ENCODE data around the gene VWA8.
"Not testable (repeated sequence)": the region's sequence is repeated elsewhere in the genome, so short reads cannot be mapped to it uniquely, and the experiment has no call there.

VWA8 gene

DNA sequence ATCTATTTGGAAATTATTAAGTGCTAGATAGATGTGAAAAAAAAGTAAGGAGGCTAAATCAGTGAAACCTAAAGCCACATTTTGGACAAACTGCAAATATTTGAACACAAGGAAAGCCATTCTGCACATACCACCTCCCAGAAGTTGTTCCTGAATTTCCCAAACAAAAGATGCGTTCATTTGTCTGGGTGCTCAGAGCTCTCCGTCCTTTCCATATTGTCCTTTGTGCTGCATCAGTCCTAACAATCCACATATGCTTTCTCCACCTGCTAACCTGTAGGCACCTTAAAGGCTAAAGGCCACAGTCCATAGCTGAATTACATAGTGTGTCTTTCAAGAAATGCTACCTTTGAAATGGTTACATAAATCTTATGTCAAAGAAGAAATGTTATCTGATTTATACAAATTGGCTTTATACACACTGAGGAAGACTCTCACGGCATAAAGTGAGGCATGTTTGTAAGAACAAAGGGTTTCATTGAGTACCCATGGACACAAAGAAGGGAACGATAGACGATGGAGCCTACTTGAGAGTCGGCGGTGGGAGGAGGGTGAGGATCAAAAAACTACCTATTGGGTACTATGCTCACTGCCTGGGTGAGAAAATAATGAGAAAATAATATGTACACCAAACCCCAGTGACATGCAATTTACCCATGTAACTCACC, 321.5 kb downstream of the VWA8 start:
- DNase-seq: no peak

GRCh38 chr13:41637586-41637985, 323.3 kb downstream of the VWA8 start:
- no peak for DNase-seq

DNA sequence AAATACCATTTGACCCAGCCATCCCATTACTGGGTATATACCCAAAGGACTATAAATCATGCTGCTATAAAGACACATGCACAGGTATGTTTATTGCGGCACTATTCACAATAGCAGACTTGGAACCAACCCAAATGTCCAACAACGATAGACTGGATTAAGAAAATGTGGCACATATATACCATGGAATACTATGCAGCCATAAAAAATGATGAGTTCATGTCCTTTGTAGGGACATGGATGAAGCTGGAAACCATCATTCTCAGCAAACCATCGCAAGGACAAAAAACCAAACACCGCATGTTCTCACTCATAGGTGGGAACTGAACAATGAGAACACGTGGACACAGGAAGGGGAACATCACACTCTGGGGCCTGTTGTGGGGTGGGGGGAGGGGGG, 323.9 kb downstream of the VWA8 start:
- not testable (repeated sequence) for DNase-seq

- not testable (repeated sequence) for DNase-seq
Measured at GRCh38 chr13:41636590-41636989, 324.3 kb downstream of the VWA8 start.

- no peak for DNase-seq
Measured at GRCh38 chr13:41634407-41634806, 326.5 kb downstream of the VWA8 start.

DNA sequence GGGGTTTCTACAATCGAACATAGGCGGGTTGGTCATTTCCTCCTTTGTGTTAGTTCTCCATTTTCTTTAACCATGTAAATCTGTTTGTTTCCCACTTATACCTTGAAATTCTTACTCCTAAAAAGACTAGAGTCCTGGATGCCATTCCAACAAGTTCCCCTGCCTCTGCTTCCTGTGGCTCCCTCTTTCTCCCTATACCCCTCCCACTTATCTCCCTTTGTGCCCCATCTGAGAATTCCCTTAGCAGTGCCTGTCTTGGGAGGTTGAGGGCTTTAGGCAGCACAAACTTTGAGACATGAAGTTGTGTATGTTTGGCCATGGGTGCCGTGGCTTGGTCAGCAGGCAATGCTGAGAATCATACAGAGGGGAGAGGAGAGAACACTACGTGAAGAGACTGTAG, 327.1 kb downstream of the VWA8 start:
- DNase-seq: no peak

DNA sequence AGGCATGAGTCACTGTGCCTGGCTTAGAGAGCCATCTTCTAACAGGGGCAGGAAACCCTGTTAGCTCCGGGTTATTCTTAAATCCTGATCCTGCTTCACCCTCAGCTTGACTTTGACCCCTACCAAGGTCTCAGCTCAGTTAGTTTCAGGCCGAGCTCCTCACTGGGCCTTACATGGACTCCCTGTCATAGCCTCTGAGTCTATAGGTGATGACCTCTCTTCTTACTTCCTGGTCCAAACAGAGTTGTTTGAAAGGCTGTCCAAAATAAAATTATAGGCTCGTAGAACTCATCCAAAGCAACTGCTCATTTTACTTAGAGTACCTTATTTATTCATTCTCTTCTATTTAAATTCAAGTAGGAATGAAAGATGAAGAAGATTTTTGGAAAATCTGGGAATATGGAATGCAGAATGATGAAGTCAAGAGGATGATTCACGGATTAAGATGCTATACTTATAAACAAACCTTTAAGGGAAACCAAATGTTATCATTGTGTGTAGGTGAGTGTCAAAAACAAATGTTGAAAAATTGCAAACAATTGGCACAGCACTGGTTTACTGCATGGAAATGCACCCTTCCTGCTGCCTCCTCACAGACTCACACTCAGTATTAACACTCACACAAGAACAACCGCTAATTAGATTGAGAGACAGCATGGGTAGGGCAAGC, 329.5 kb downstream of the VWA8 start:
- no peak for DNase-seq

DNA sequence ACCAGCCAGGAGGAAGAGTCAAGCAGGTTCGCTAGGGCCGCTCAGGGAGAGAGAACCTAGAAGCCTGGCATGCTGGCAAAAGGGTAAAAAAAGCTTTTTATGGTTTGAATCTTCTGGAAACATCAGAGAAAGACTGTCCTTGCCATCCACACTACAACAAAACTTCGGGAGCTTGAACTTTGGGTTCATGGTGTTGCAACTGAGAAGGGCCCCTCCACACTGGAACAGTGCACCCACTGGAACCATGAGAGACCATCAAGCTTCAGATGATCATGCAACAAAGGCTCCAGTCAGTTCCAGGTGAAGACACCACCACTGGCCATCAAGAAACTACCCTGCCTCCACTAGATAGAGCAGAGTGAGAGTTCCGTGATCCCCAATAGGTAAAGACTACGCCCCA, 333.5 kb downstream of the VWA8 start:
- no peak for DNase-seq

GRCh38 chr13:41624041-41624440, 336.9 kb downstream of the VWA8 start:
- no peak for DNase-seq

GRCh38 chr13:41622432-41623429, 338.2 kb downstream of the VWA8 start:
- DNase-seq: no peak

DNA sequence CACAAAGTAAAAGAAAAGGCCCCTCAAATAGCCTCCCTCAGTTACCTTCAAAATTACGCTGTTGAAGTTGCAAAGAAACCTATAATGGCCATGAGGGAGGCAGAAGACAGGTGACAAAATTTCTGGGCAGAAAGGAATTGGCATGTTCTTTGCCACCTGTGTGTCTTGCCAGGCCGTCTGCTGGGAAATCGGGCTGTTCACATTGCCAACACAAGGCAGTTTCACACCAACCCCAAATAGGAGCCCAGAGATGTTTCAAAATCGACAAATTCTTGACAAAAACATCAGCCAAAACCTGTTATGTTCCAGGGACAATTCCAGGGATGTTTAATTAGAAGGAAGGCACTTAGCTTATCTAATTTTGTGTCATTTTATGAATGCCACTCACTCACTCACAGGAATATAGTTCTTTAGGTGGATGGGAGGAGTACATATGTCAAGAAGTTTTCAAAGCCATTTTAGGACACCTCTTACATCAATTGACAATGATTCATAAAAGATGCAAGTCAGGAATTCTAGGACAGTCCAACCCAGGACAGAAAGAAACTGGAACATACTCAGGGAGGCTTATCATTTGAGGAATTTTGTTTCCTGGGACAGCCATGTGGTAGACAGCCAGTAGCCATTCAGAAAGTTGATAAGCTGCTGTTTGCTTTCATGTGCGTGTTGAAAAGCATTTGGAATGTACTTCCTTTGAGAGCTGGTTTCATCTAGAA, 339.0 kb downstream of the VWA8 start:
- no peak for DNase-seq

GRCh38 chr13:41617633-41618032, 343.3 kb downstream of the VWA8 start:
- not testable (repeated sequence) for DNase-seq

DNA sequence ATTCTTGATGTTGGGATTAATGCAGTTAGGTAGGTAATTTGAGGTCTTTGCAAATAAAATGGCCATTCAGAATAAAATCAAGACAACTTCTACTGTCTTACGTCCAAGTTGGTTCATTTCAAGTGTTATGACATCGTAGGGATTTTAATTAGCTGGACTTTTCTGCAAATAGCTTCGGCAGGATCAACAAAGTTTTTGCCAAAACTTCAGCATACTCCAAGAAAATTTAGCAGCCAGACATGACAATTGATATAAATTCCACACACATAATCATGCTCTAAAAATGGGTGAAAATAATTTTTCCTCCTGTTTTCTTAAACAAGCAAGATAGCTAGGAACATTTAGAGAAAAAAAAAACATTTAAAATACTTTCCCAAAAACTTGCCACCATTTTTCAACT, 344.8 kb downstream of the VWA8 start:
- no peak for DNase-seq

DNA sequence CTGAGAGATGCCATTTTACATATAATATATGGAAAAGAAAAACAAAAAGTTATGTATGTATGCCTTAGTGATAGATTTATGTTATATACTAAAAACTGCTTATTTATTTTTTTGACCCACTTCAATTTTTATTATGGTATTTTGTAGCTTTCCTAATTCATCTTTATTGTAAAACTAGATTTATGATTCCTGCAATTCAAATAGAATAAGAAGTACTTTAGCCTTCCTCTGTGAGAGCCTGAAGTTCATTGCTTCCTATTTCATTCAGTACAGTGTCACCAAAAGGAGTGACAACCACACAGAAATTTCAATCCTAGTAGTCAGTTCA, 345.4 kb downstream of the VWA8 start:
- no peak for DNase-seq

DNA sequence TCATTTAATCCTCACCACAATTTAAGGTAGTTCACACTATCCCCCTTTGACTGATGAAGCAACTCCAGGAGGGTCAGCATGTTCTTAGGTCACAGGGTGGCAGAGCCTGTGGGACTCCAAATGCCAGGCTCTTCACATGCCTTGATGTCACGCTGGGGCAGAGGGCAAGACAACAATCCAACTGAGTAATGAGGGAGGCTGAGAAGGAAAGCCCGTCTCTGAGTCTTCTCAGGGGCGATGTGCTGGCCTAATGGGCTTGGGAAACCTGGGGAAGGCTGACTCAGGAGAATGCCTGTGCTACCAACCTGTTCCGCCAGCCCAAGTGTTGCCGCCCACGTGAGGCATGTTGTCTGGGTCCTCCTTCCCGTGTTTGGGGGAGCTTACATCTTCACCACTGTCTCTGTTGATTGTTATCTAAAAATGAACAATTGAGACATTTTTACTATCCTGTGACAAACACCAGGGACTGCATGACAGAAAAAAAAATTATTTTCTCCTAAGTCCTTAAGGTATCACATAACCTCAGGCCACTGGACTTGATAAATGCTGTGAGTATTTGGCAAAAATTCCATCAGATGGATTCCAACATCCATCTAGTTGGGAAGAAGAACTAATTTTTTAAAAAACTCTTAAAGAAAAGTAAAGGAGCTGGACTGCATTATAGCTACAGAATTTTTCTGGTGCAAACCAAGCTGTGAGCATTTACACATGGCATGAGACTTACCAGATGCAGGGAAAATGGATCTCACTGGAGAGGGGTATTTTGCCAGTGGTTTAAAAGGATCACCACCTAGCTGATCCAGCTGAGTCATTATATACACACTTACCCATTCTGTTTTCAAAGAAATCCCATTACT, 346.0 kb downstream of the VWA8 start:
- DNase-seq: no peak

- no peak for DNase-seq
Measured at GRCh38 chr13:41613984-41614661, 346.8 kb downstream of the VWA8 start.

DNA sequence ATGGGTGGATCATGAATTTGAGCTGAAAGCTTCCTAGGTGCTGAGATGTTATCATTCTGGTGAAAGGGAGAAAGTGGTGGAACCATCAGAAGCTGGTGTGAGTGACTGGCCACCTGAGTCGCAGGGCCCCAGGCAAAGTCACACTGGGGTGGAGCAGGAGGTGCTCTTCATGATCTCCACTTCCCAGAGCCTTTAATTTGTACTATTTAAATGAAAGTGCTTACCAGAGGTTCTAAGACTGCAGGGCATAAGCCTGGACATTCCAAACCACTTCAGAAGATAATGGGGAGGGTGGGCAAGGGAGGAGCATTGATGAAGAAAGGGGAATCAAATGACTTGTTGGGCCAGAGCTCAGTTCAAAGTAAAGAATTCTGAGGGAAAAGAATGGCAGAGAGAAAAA, 347.4 kb downstream of the VWA8 start:
- DNase-seq: no peak

- no peak for DNase-seq
Measured at GRCh38 chr13:41611385-41611784, 349.5 kb downstream of the VWA8 start.

DNA sequence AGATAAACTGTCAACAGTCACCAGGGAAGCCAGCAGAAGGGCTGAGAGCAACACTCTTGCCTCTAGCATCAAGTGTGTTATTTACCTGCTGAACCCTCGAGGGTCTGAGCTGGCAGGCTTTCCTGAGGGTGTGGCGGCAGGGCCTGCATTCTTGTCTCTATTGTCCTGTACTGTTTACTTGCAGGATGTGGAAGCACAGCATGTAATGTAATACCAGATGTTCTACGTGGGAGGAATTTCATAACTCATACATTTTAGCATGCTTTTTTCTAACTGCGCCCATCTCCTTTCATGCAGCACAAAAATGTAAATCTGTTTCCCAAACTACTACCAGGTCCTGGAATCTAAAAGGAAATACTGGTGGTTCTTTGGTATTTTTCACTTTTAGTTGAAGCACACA, 350.5 kb downstream of the VWA8 start:
- DNase-seq: no peak

- DNase-seq: no peak
Measured at GRCh38 chr13:41609828-41610227, 351.1 kb downstream of the VWA8 start.

DNA sequence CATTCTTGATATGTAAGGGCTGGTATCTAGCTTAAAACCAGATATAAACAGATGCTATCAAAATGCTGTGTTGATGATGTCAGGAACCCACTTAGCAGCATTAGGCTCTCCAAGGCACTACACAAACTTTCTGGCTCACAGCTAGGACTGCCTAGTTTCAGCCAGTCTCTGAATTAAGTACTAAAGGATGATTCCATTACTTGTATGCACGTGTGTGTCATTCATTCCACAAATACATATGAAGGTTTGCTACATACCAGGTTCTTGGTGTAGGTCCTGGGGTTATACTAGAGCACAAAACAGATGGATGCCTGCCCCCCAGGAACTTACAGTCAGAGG, 352.1 kb downstream of the VWA8 start:
- DNase-seq: no peak

Data from NCI-H774 (cell line).